A549 (cell line): ENCODE measurements around the gene CHRNA4. TPM values are rescaled to one million over a fixed set of nuclear protein-coding genes. Genes with fewer than 3 reads are reported as not detected.

Experiments used
- ATAC-seq, 2 experiments: fragments of 200-7000 bp in 1 of 2; fragments of >200 bp in 1 of 2; cut with Nextera tagmentation in 1 of 2; cut with Tn5 transposase in 1 of 2; 3 replicates each; pipeline versions ENCODE4 v1.8.0 to v1.9.1; 2018 to 2020; ENCODE audit warnings: mild to moderate bottlenecking in 1 of 2, moderate library complexity in 1 of 2
- CTCF ChIA-PET: fragments of 300-600 bp; sonication (Branson Sonifier 250); formaldehyde crosslinking; extraction: SDS; loops from one replicate; lab custom pipeline; 2021; ENCODE audit warnings: antibody characterized with exemption, inconsistent platforms; lab: Yijun Ruan, JAX
- POLR2A ChIA-PET: fragments of 350-600 bp; formaldehyde crosslinking; extraction: SDS; loops from one replicate; lab custom pipeline; 2021; ENCODE audit warnings: antibody characterized with exemption, inconsistent platforms; lab: Yijun Ruan, JAX
- DNase-seq, 2 experiments: peaks; one replicate each; pipeline versions ENCODE4 v3.0.0 to v3.0.0-alpha.2; 2011 to 2016; ENCODE audit warnings: low read depth in 1 of 2, low spot score in 1 of 2
- FAIRE-seq: peaks from 2 replicates; lab custom pipeline; 2011; peaks lifted over from hg19 to GRCh38; lab: Jason Lieb, UNC
- H3K27ac ChIP-seq, 2 experiments: fragments of >200 bp; sonication (Bioruptor Twin); formaldehyde crosslinking; 3 replicates each; pipeline ENCODE4 v1.5.1; 2016 to 2017
- H3K4me1 ChIP-seq: fragments of >200 bp; sonication (Bioruptor Twin); formaldehyde crosslinking; 3 replicates; pipeline ENCODE4 v1.6.1; 2016
- H3K4me2 ChIP-seq: fragments of >200 bp; sonication (Bioruptor Twin); formaldehyde crosslinking; 3 replicates; pipeline ENCODE4 v1.6.1; 2016
- H3K4me3 ChIP-seq: fragments of >200 bp; sonication (Bioruptor Twin); formaldehyde crosslinking; 3 replicates; pipeline ENCODE4 v1.5.1; 2016
- H3K9me3 ChIP-seq: fragments of >200 bp; sonication (Bioruptor Twin); formaldehyde crosslinking; 3 replicates; pipeline ENCODE4 v1.6.1; 2016
- ATOH8 ChIP-seq: fragments of 250-450 bp; sonication (Bioruptor Pico); IDR thresholded peaks from 2 replicates; pipeline ENCODE4 v1.5.0; 2020; ENCODE audit warnings: low read depth, mild to moderate bottlenecking, moderate library complexity
- BCL3 ChIP-seq: fragments of >200 bp; sonication (Bioruptor Twin); formaldehyde crosslinking; IDR thresholded peaks from 3 replicates; pipeline ENCODE4 v1.6.1; 2016
- BHLHE40 ChIP-seq: IDR thresholded peaks from 2 replicates; pipeline ENCODE4 v1.6.1; 2012; ENCODE audit warnings: low read depth, low read length, inconsistent platforms
- CHD4 ChIP-seq: fragments of 200-600 bp; sonication (generic); IDR thresholded peaks from 2 replicates; pipeline ENCODE4 v1.6.1; 2016; ENCODE audit warnings: antibody characterized with exemption, mild to moderate bottlenecking, borderline replicate concordance
- CTCF ChIP-seq: fragments of >200 bp; sonication (Bioruptor Twin); formaldehyde crosslinking; IDR thresholded peaks from 3 replicates; pipeline ENCODE4 v1.5.1; 2016
- EHF ChIP-seq: fragments of 250-450 bp; sonication (Bioruptor Pico); IDR thresholded peaks from 2 replicates; pipeline ENCODE4 v1.5.0; 2020; ENCODE audit warnings: mild to moderate bottlenecking
- FOSL2 ChIP-seq, 2 experiments: fragments of 450-650 bp in 1 of 2; fragments of >200 bp in 1 of 2; sonication (Bioruptor Twin) in 1 of 2; formaldehyde crosslinking; IDR thresholded peaks; 2 replicates each; pipeline versions ENCODE4 v1.5.0 to v1.6.1; 2016 to 2020; ENCODE audit warnings: mild to moderate bottlenecking in 1 of 2, moderate library complexity in 1 of 2
- FOXS1 ChIP-seq: fragments of 250-450 bp; sonication (Bioruptor Pico); IDR thresholded peaks from 2 replicates; pipeline ENCODE4 v1.5.0; 2020; ENCODE audit warnings: mild to moderate bottlenecking, moderate library complexity
- HOXA7 ChIP-seq: fragments of 250-450 bp; sonication (Bioruptor Pico); IDR thresholded peaks from 2 replicates; pipeline ENCODE4 v1.5.0; 2020; ENCODE audit warnings: mild to moderate bottlenecking, moderate library complexity
- HOXB13 ChIP-seq: fragments of 250-450 bp; sonication (Bioruptor Pico); IDR thresholded peaks from 2 replicates; pipeline ENCODE4 v1.5.0; 2020; ENCODE audit warnings: low read depth, mild to moderate bottlenecking, moderate library complexity
- HOXB5 ChIP-seq: fragments of 250-450 bp; sonication (Bioruptor Pico); IDR thresholded peaks from 2 replicates; pipeline ENCODE4 v1.5.0; 2020; ENCODE audit warnings: mild to moderate bottlenecking, moderate library complexity
- MAZ ChIP-seq: fragments of 150-350 bp; IDR thresholded peaks from 2 replicates; pipeline ENCODE4 v1.6.1; 2014; ENCODE audit warnings: antibody characterized with exemption, low read depth, low read length, borderline replicate concordance
- RARB ChIP-seq: fragments of 250-450 bp; sonication (Bioruptor Pico); IDR thresholded peaks from 2 replicates; pipeline ENCODE4 v1.8.0; 2021; ENCODE audit warnings: mild to moderate bottlenecking, moderate library complexity
- RNF2 ChIP-seq: fragments of 200-600 bp; sonication (generic); IDR thresholded peaks from 2 replicates; pipeline ENCODE4 v1.6.1; 2016; ENCODE audit warnings: low read depth, mild to moderate bottlenecking, antibody characterized with exemption, moderate library complexity, borderline replicate concordance
- TP53 ChIP-seq: fragments of 250-450 bp; sonication (Bioruptor Pico); IDR thresholded peaks from 2 replicates; pipeline ENCODE4 v1.5.0; 2021; ENCODE audit warnings: mild to moderate bottlenecking, moderate library complexity
- ZC3H11A ChIP-seq: fragments of 450-650 bp; IDR thresholded peaks from 2 replicates; pipeline ENCODE4 v1.6.1; 2014; ENCODE audit warnings: antibody characterized with exemption, mild to moderate bottlenecking
- ZNF302 ChIP-seq: fragments of 250-450 bp; sonication (Bioruptor Pico); IDR thresholded peaks from 2 replicates; pipeline ENCODE4 v1.9.0; 2021; ENCODE audit warnings: inconsistent platforms, mild to moderate bottlenecking, moderate library complexity
- WGBS: methylation state at CpG from one replicate; pipeline ENCODE4 v1.1.6; 2017; ENCODE audit errors: missing lambda C conversion rate; 5-methylcytosine and 5-hydroxymethylcytosine counted together
- polyA minus RNA-seq: library from RNA; depleted of rRNA, polyadenylated mRNA; stranded (reverse); fragments of >200 nt; gene quantifications from 2 replicates; pipeline ENCODE4 v1.2.3, GENCODE V29; 2011; rRNA and poly(A)+ RNA removed
- polyA plus RNA-seq, 4 experiments: library from polyadenylated mRNA; depleted of rRNA in 3 of 4; stranded (reverse); fragments of >200 nt; fragmentation: RNase III in 1 of 4; extraction: RNeasy Plus Mini Kit Qiagen cat#74134 plus additional on column Dnase treatment in 1 of 4; gene quantifications; 2 replicates in 3 of 4; 3 replicates in 1 of 4; pipeline ENCODE4 v1.2.3, GENCODE V29; 2011 to 2017

The CHRNA4 gene
- polyA plus RNA-seq (2011; rRNA removed) (0.03 and 0.09 TPM in 2 replicates), polyA plus RNA-seq (2017; fragmentation: RNase III; extraction: RNeasy Plus Mini Kit Qiagen cat#74134 plus additional on column Dnase treatment) (0.08 to 0.23 TPM (median 0.21 TPM) in 3 replicates), polyA minus RNA-seq (0.24 TPM in 1 of 2 replicates, not detected in the other)
- 0.05 TPM in 2 replicates for polyA plus RNA-seq (2012; cell fraction: cytosol; rRNA removed)
- 0.15 and 0.20 TPM in 2 replicates for polyA plus RNA-seq (2012; cell fraction: nucleus; rRNA removed)

GRCh38 chr20:63360850-63361518 lies at the start of gene CHRNA4:
TSS of gene CHRNA4 (minus strand) at chr20:63361349. CDS start at chr20:63361165, 184 bp downstream.
- H3K9me3 ChIP-seq, result no peaks in the 10 kb centered on the region
- H3K27ac ChIP-seq, result peak within 1 kb of the TSS in 1 of 2 experiments; percentile 57; a peak in 3 of 6 replicates
- TF ChIP-seq RNF2, result no peak
- TF ChIP-seq ZC3H11A, result no peak
- no peak for TF ChIP-seq EHF (CRISPR knock-in tag)
- TF ChIP-seq BCL3, result no peak
- H3K4me3 ChIP-seq, result peak within 1 kb of the TSS; percentile 36
- POLR2A ChIA-PET, result no interaction called here
- peak in 1 of 2 experiments; percentile 38 for DNase-seq
- FAIRE-seq, result no peak
- 0 out of 3 replicates have a peak, but pooled peaks cover 4% of the 10 kb centered on the region for H3K4me1 ChIP-seq
- H3K4me2 ChIP-seq, result peak within 1 kb of the TSS; percentile 82
- 0% methylated on average over 2 of the region's 79 CpGs for WGBS
- ATAC-seq, result peak in 1 of 2 experiments; percentile 29; a peak in 3 of 6 replicates
- CTCF ChIA-PET, result interaction anchor here (0.9 to 4.8 kb wide), 3 partner anchors 20 to 52 kb away, joined by 3 to 21 read pairs (median 11); no protein-coding TSS in a partner anchor

- no peaks in the 10 kb centered on the region for H3K9me3 ChIP-seq
- TF ChIP-seq RARB (CRISPR knock-in tag) (no peak), CHD4 (no peak), HOXB13 (CRISPR knock-in tag) (no peak), MAZ (no peak), FOXS1 (CRISPR knock-in tag) (no peak)
- no peaks in the 10 kb centered on the region for H3K4me1 ChIP-seq
- H3K27ac ChIP-seq, result no peak overlapping the region
- DNase-seq (no peak), ATAC-seq (no peak), FAIRE-seq (no peak)
- ChIA-PET CTCF (interaction anchor here (1.1 to 2.2 kb wide), 4 partner anchors 9 to 100 kb away, joined by 3 to 10 read pairs (median 4); no protein-coding TSS in a partner anchor), POLR2A (no interaction called here)
- no peak overlapping the region for H3K4me2 ChIP-seq
- 81% methylated on average over 5 of the region's 23 CpGs for WGBS
- H3K4me3 ChIP-seq, result no peak overlapping the region
Measured at GRCh38 chr20:63409834-63410435, 48.8 kb upstream of the CHRNA4 start.

GRCh38 chr20:63409066-63409833 lies 48.1 kb upstream of the CHRNA4 start:
- POLR2A ChIA-PET, result no interaction called here
- H3K4me1 ChIP-seq, result no peaks in the 10 kb centered on the region
- H3K9me3 ChIP-seq, result no peaks in the 10 kb centered on the region
- H3K27ac ChIP-seq, result no peak overlapping the region
- TF ChIP-seq CTCF (no peak), FOSL2 (IDR thresholded peaks at IDR 0.05) (no peak), FOSL2 (CRISPR knock-in tag; IDR thresholded peaks at IDR 0.05) (no peak), HOXB13 (CRISPR knock-in tag) (no peak), HOXB5 (no peak), TP53 (CRISPR knock-in tag) (no peak), HOXA7 (CRISPR knock-in tag) (no peak), ATOH8 (CRISPR knock-in tag) (no peak), BHLHE40 (no peak), ZNF302 (no peak)
- CTCF ChIA-PET, result interaction anchor here (1.3 to 2.2 kb wide), 4 partner anchors 9 to 99 kb away, joined by 3 to 10 read pairs (median 4); no protein-coding TSS in a partner anchor
- FAIRE-seq, result no peak
- no peak for DNase-seq
- H3K4me2 ChIP-seq, result no peak overlapping the region
- H3K4me3 ChIP-seq, result no peak overlapping the region
- no peak for ATAC-seq
- 72% methylated on average over 18 of the region's 21 CpGs for WGBS
